Sigmoid colon (tissue), 7 donors: ENCODE results near the gene RLIM. TPM values are rescaled to one million over a fixed set of nuclear protein-coding genes. Genes with fewer than 3 reads are reported as not detected.

Experiments used
- DNase-seq: peaks from one replicate; pipeline ENCODE4 v3.0.0-alpha.2; 2019
- H3K27ac ChIP-seq, 4 donors: fragments of 200-600 bp; sonication (generic); one replicate each; pipeline ENCODE4 v1.5.1; 2016 to 2019; ENCODE audit warnings: mild to moderate bottlenecking in 1 of 4
- H3K27me3 ChIP-seq, 3 donors: fragments of 200-600 bp; sonication (generic); one replicate each; pipeline ENCODE4 v1.5.1; 2019; ENCODE audit warnings: mild to moderate bottlenecking in 1 of 3
- H3K36me3 ChIP-seq, 4 donors: fragments of 200-600 bp; sonication (generic); one replicate each; pipeline ENCODE4 v1.5.1; 2016 to 2019
- H3K4me1 ChIP-seq, 4 donors: fragments of 200-600 bp; sonication (generic); one replicate each; pipeline ENCODE4 v1.5.1; 2017 to 2019
- H3K4me3 ChIP-seq, 4 donors: fragments of 200-600 bp; sonication (generic); one replicate each; pipeline ENCODE4 v1.5.1; 2017 to 2019; ENCODE audit warnings: mild to moderate bottlenecking in 2 of 4, moderate library complexity in 1 of 4
- H3K9me3 ChIP-seq, 4 donors: fragments of 200-600 bp in 3 of 4; sonication (generic) in 3 of 4; one replicate each; pipeline versions ENCODE4 v1.5.1 to v1.6.1; 2013 to 2019
- EP300 ChIP-seq, 4 donors: sonication (generic); formaldehyde crosslinking; IDR thresholded peaks; one replicate each; pipeline ENCODE4 v1.6.1; 2017; ENCODE audit warnings: antibody characterized with exemption in 4 of 4
- POLR2A ChIP-seq, 2 donors: fragments of 450-650 bp; IDR thresholded peaks; one replicate each; pipeline ENCODE4 v1.6.1; 2016; ENCODE audit warnings: antibody characterized with exemption in 2 of 2, mild to moderate bottlenecking in 2 of 2, moderate library complexity in 2 of 2
- POLR2AphosphoS5 ChIP-seq, 4 donors: sonication (generic); formaldehyde crosslinking; IDR thresholded peaks; one replicate each; pipeline ENCODE4 v1.6.1; 2017; ENCODE audit warnings: antibody characterized with exemption in 4 of 4
- WGBS, 2 donors: extraction: QIAGEN DNeasy Blood & Tissue Kit; methylation state at CpG; one replicate each; pipeline ENCODE4 v1.1.7; 2013; 5-methylcytosine and 5-hydroxymethylcytosine counted together
- intact Hi-C: fragments of 100-400 bp; cut with DNase I; formaldehyde crosslinking; loops from one replicate; pipeline ENCODE4 v1.15.1; 2023
- polyA plus RNA-seq, 3 donors: library from polyadenylated mRNA; stranded (reverse); fragments of 200-250 nt; gene quantifications; one replicate each; pipeline ENCODE4 v1.2.3, GENCODE V29; 2013
- total RNA-seq, 4 donors: library from RNA; depleted of rRNA; stranded (reverse); fragments of >200 nt; gene quantifications; one replicate each; pipeline ENCODE4 v1.1.0, GENCODE V29; 2016
- TF ChIP-seq, protein P1 (sequence below), 4 experiments: fragments of 450-650 bp in 3 of 4; fragments of 200-600 bp in 1 of 4; IDR thresholded peaks; one replicate each; pipeline ENCODE4 v1.5.1; 2016 to 2019; ENCODE audit warnings: antibody characterized with exemption in 4 of 4, mild to moderate bottlenecking in 3 of 4, moderate library complexity in 2 of 4
- donor health status: healthy with polysubstance abuse.
- donor health status: Bipolar disorder and iron deficiency.
- donor health status: healthy.

RLIM gene
- total and polyA plus RNA-seq, 7 donors = 3.0 to 36.4 (median 20.4) TPM

DNA sequence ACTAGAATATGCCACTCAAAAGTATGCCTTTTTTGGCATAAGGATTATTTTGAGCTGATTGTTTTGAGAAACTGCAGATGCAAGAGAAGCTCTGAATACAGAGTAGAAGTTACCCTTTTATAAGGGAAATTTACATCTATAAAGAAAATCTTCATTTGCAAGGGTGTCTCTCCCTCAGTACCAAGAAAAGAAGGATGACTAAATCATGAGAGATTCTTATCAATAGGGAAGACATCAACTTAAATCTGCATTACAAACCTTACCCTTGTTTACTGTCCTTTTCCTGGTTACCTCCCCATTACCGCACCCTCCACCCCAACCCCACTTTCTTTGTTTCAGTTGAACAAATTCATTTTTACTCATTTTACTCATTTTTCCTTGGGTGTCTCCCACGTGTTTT, 62.5 kb downstream of the RLIM start:
- H3K4me3 ChIP-seq = no peak overlapping the region
- no peaks in the 10 kb centered on the region for H3K9me3 ChIP-seq
- TF ChIP-seq POLR2A (IDR thresholded peaks at IDR 0.05) = no peak
- TF ChIP-seq EP300 (IDR thresholded peaks at IDR 0.05) = no peak
- TF ChIP-seq, protein P1, sequence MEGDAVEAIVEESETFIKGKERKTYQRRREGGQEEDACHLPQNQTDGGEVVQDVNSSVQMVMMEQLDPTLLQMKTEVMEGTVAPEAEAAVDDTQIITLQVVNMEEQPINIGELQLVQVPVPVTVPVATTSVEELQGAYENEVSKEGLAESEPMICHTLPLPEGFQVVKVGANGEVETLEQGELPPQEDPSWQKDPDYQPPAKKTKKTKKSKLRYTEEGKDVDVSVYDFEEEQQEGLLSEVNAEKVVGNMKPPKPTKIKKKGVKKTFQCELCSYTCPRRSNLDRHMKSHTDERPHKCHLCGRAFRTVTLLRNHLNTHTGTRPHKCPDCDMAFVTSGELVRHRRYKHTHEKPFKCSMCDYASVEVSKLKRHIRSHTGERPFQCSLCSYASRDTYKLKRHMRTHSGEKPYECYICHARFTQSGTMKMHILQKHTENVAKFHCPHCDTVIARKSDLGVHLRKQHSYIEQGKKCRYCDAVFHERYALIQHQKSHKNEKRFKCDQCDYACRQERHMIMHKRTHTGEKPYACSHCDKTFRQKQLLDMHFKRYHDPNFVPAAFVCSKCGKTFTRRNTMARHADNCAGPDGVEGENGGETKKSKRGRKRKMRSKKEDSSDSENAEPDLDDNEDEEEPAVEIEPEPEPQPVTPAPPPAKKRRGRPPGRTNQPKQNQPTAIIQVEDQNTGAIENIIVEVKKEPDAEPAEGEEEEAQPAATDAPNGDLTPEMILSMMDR (IDR thresholded peaks at IDR 0.05) = no peak
- no peak for TF ChIP-seq POLR2AphosphoS5 (IDR thresholded peaks at IDR 0.05)
- no peaks in the 10 kb centered on the region for H3K4me1 ChIP-seq
- no peaks in the 10 kb centered on the region for H3K27me3 ChIP-seq
- H3K36me3 ChIP-seq = no peaks in the 10 kb centered on the region
- 34 to 58% methylated on average over 2 of the region's 2 CpGs for WGBS, 2 donors
- intact Hi-C loops = loop anchor here (5.0 kb wide), 1 partner anchor 695 kb away; no protein-coding TSS in a partner anchor
- DNase-seq = no peak
- no peak overlapping the region for H3K27ac ChIP-seq

GRCh38 chrX:74550295-74550802, 64.1 kb downstream of the RLIM start:
- Histone ChIP-seq H3K27me3 (no peaks in the 10 kb centered on the region), H3K36me3 (no peaks in the 10 kb centered on the region), H3K27ac (peak overlapping the region in 2 of 4 donors; percentile 39 to 56), H3K9me3 (no peaks in the 10 kb centered on the region), H3K4me1 (no peaks in the 10 kb centered on the region), H3K4me3 (peak overlapping the region in 1 of 4 donors; percentile 24)
- TF ChIP-seq EP300 (IDR thresholded peaks at IDR 0.05) (no peak), POLR2AphosphoS5 (IDR thresholded peaks at IDR 0.05) (peak in 1 of 4 donors; percentile 12), POLR2A (IDR thresholded peaks at IDR 0.05) (no peak)
- TF ChIP-seq, protein P1 (IDR thresholded peaks at IDR 0.05) = peak; percentile 94 to 96 (median 95)
- 13 to 17% methylated on average over 24 of the region's 24 CpGs for WGBS, 2 donors
- peak; percentile 91 for DNase-seq
- intact Hi-C loops = loop anchor here (1.0 to 5.0 kb wide), 2 partner anchors 167 to 693 kb away; no protein-coding TSS in a partner anchor

DNA sequence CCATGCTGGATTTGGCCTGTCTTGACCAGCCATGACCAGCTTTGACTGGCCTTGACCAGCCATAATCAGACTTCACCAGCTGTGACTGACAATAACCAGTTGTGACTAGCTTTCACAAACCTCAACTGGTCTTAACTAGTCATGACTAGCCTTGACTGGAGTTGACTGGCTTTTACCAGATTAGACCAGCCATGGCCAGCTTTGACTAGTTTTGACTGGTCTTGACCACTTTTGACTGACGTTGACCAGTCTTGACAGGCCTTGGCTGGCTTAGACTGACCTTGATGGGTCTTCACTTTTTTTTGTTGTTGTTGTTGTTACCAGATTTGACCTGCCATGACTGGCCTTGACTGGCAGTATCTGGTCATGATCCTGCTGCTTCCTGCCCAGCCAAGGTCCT, 67.4 kb downstream of the RLIM start:
- H3K27me3 ChIP-seq = no peaks in the 10 kb centered on the region
- H3K4me3 ChIP-seq = no peak overlapping the region
- 86 to 100% methylated on average over 1 of the region's 1 CpG for WGBS, 2 donors
- no peaks in the 10 kb centered on the region for H3K4me1 ChIP-seq
- intact Hi-C loops = no loop called here
- H3K36me3 ChIP-seq = no peaks in the 10 kb centered on the region
- no peak overlapping the region for H3K27ac ChIP-seq
- no peaks in the 10 kb centered on the region for H3K9me3 ChIP-seq
- DNase-seq = no peak
- TF ChIP-seq, protein P1 (IDR thresholded peaks at IDR 0.05) = no peak
- TF ChIP-seq EP300 (IDR thresholded peaks at IDR 0.05) (no peak), POLR2AphosphoS5 (IDR thresholded peaks at IDR 0.05) (no peak), POLR2A (IDR thresholded peaks at IDR 0.05) (no peak)

- intact Hi-C loops = no loop called here
- no peaks in the 10 kb centered on the region for H3K4me1 ChIP-seq
- H3K27me3 ChIP-seq = no peaks in the 10 kb centered on the region
- TF ChIP-seq, protein P1 (IDR thresholded peaks at IDR 0.05) = no peak
- TF ChIP-seq POLR2AphosphoS5 (IDR thresholded peaks at IDR 0.05) (no peak), POLR2A (IDR thresholded peaks at IDR 0.05) (no peak), EP300 (IDR thresholded peaks at IDR 0.05) (no peak)
- no peak overlapping the region for H3K27ac ChIP-seq
- WGBS, 2 donors = 74 to 77% methylated on average over 1 of the region's 1 CpG
- no peak for DNase-seq
- H3K36me3 ChIP-seq = no peaks in the 10 kb centered on the region
- no peak overlapping the region for H3K4me3 ChIP-seq
- no peaks in the 10 kb centered on the region for H3K9me3 ChIP-seq
Measured at GRCh38 chrX:74545880-74546523, 68.4 kb downstream of the RLIM start.
